K562 (cell line): ENCODE data around the gene ATF6B. TPM values are rescaled to one million over a fixed set of nuclear protein-coding genes. Genes with fewer than 3 reads are reported as not detected.

ENCODE experiments used
- ATAC-seq: fragments of 200-7000 bp; cut with Tn5 transposase; 3 replicates; pipeline ENCODE4 v1.9.1; 2020; ENCODE audit warnings: moderate library complexity
- BruUV-seq: library from RNA; stranded (reverse); fragments of 400-500 nt; replicated peaks from 2 replicates; lab custom pipeline; 2021; lab: Mats Ljungman, UMichigan
- CTCF ChIA-PET: fragments of 300-600 bp; formaldehyde crosslinking; extraction: SDS; loops from one replicate; lab custom pipeline; 2021; ENCODE audit warnings: low intra/inter-chr PET ratio; lab: Yijun Ruan, JAX
- POLR2A ChIA-PET: fragments of 300-600, 350-650 bp; sonication (Branson Sonifier 250); formaldehyde crosslinking; extraction: SDS; loops from one replicate; lab custom pipeline; 2021; ENCODE audit warnings: antibody characterized with exemption, inconsistent platforms; lab: Yijun Ruan, JAX
- DNase-seq, 4 experiments: peaks; one replicate each; pipeline versions ENCODE4 v3.0.0 to v3.0.0-alpha.2; 2011 to 2018; ENCODE audit warnings: low spot score in 3 of 4, mixed read lengths in 3 of 4; ENCODE audit errors: extremely low read depth in 1 of 4
- FAIRE-seq: peaks from 2 replicates; lab custom pipeline; 2011; peaks lifted over from hg19 to GRCh38; lab: Jason Lieb, UNC
- H2AFZ ChIP-seq: 2 replicates; pipeline ENCODE4 v1.6.0; 2011; ENCODE audit warnings: low read depth, low read length, control low read depth, inconsistent platforms
- H3K27ac ChIP-seq: fragments of 200-600 bp; 3 replicates; pipeline ENCODE4 v1.8.0; 2011; ENCODE audit warnings: low read depth, mild to moderate bottlenecking, control low read depth, inconsistent platforms, low read length, moderate library complexity, mixed read lengths; ENCODE audit errors: extremely low read depth
- H3K27me3 ChIP-seq, 2 experiments: fragments of 300-600 bp in 1 of 2; 2 replicates in 1 of 2; 3 replicates in 1 of 2; pipeline versions ENCODE4 v1.6.0 to v1.8.0; 2011; ENCODE audit warnings: inconsistent platforms in 2 of 2, low read length in 2 of 2, mild to moderate bottlenecking in 1 of 2, mixed read lengths in 1 of 2, moderate library complexity in 1 of 2; ENCODE audit not compliant: control insufficient read depth in 2 of 2, insufficient read depth in 2 of 2
- H3K36me3 ChIP-seq: fragments of 300-600 bp; 3 replicates; pipeline ENCODE4 v1.8.0; 2011; ENCODE audit warnings: mild to moderate bottlenecking, low read length, inconsistent platforms; ENCODE audit not compliant: control insufficient read depth, insufficient read depth
- H3K4me1 ChIP-seq, 2 experiments: fragments of 200-600 bp in 1 of 2; replicated peaks in 1 of 2; 2 replicates in 1 of 2; 3 replicates in 1 of 2; pipeline versions ENCODE4 v1.5.1 to v1.8.0; 2011; ENCODE audit warnings: inconsistent platforms in 2 of 2, low read length in 2 of 2, mild to moderate bottlenecking in 1 of 2, mixed read lengths in 1 of 2, moderate library complexity in 1 of 2; ENCODE audit not compliant: control insufficient read depth in 2 of 2, insufficient read depth in 2 of 2
- H3K4me2 ChIP-seq: 2 replicates; pipeline ENCODE4 v1.6.1; 2011; ENCODE audit warnings: low read length, control low read depth, inconsistent platforms, mixed read lengths; ENCODE audit not compliant: insufficient read depth
- H3K4me3 ChIP-seq: fragments of 200-600 bp; sonication (generic), shearing (Covaris generic); 2 replicates; pipeline ENCODE4 v1.5.1; 2016; ENCODE audit warnings: control low read depth, inconsistent platforms
- H3K79me2 ChIP-seq: fragments of 200-600 bp; 3 replicates; pipeline ENCODE4 v1.8.0; 2011; ENCODE audit warnings: low read length, inconsistent platforms; ENCODE audit not compliant: control insufficient read depth, insufficient read depth
- H3K9ac ChIP-seq, 2 experiments: 2 replicates each; pipeline versions ENCODE4 v1.6.0 to v1.6.1; 2011; ENCODE audit warnings: low read depth in 2 of 2, low read length in 2 of 2, control low read depth in 1 of 2, inconsistent platforms in 1 of 2, mild to moderate bottlenecking in 1 of 2, mixed read lengths in 1 of 2; ENCODE audit not compliant: insufficient read depth in 1 of 2
- H3K9me1 ChIP-seq: one replicate; pipeline ENCODE4 v1.6.0; 2011; ENCODE audit warnings: inconsistent platforms, mild to moderate bottlenecking, low read length, moderate library complexity; ENCODE audit not compliant: control insufficient read depth, insufficient read depth
- H3K9me3 ChIP-seq: replicated peaks from 2 replicates; pipeline ENCODE4 v1.5.1; 2011; ENCODE audit warnings: low read depth, low read length, inconsistent platforms; ENCODE audit not compliant: control insufficient read depth, insufficient read depth
- H4K20me1 ChIP-seq: replicated peaks from 2 replicates; pipeline ENCODE4 v1.6.1; 2011; ENCODE audit warnings: low read length, inconsistent platforms, mixed read lengths; ENCODE audit not compliant: control insufficient read depth, insufficient read depth
- CEBPG ChIP-seq, 3 experiments: fragments of 200-800 bp in 1 of 3; sonication (Bioruptor generic) in 1 of 3; sonication (generic) in 1 of 3; formaldehyde crosslinking in 1 of 3; IDR thresholded peaks in 2 of 3; conservative IDR thresholded peaks in 1 of 3; 2 replicates each; pipeline versions ENCODE4 v1.6.1 to v1.8.0; 2016 to 2022; ENCODE audit warnings: missing compliant biosample characterization in 2 of 3, missing genetic modification characterization in 2 of 3, mild to moderate bottlenecking in 1 of 3, missing genetic modification reagents in 1 of 3
- KDM1A ChIP-seq, 2 experiments: fragments of 450-650 bp; IDR thresholded peaks; 2 replicates each; pipeline ENCODE4 v1.6.1; 2016; ENCODE audit warnings: mild to moderate bottlenecking in 2 of 2
- MEIS2 ChIP-seq: fragments of 450-650 bp; IDR thresholded peaks from 2 replicates; pipeline ENCODE4 v1.6.1; 2014; ENCODE audit warnings: mild to moderate bottlenecking; ENCODE audit not compliant: partially characterized antibody
- POU5F1 ChIP-seq: fragments of 150-350 bp; IDR thresholded peaks from 2 replicates; pipeline ENCODE4 v1.6.1; 2014; ENCODE audit warnings: borderline replicate concordance, low read length, low read depth, mild to moderate bottlenecking; ENCODE audit not compliant: partially characterized antibody
- RBM22 ChIP-seq: fragments of 200-400 bp; formaldehyde crosslinking; IDR thresholded peaks from 2 replicates; pipeline ENCODE4 v1.6.1; 2018; ENCODE audit warnings: low read length, low read depth; ENCODE audit not compliant: poor library complexity, severe bottlenecking
- RFX5 ChIP-seq: IDR thresholded peaks from 2 replicates; pipeline ENCODE4 v1.6.1; 2011; ENCODE audit warnings: low read depth, mild to moderate bottlenecking, improper control_type of control experiment, low read length
- SP2 ChIP-seq: IDR thresholded peaks from 2 replicates; pipeline ENCODE4 v1.6.1; 2011; ENCODE audit warnings: mild to moderate bottlenecking, low read depth, low read length, moderate library complexity; ENCODE audit not compliant: poor library complexity, severe bottlenecking; ENCODE audit errors: extremely low read depth
- ZBTB17 ChIP-seq: fragments of 450-650 bp; formaldehyde crosslinking; IDR thresholded peaks from 2 replicates; pipeline ENCODE4 v1.4.0; 2020; ENCODE audit warnings: mild to moderate bottlenecking
- ZBTB7A ChIP-seq: IDR thresholded peaks from 2 replicates; pipeline ENCODE4 v1.6.1; 2011; ENCODE audit warnings: low read depth, mild to moderate bottlenecking, low read length, moderate library complexity, borderline replicate concordance; ENCODE audit not compliant: control insufficient read depth
- ZNF311 ChIP-seq: fragments of 250-450 bp; sonication (Bioruptor Pico); IDR thresholded peaks from 2 replicates; pipeline ENCODE4 v1.4.0; 2020; ENCODE audit warnings: mild to moderate bottlenecking, moderate library complexity
- WGBS: fragments of 100-300 bp; shearing (Covaris generic); methylation state at CpG from one replicate; pipeline ENCODE4 v1.1.6; 2016; ENCODE audit warnings: low coverage, mixed read lengths; ENCODE audit not compliant: insufficient coverage; ENCODE audit errors: missing lambda C conversion rate; 5-methylcytosine and 5-hydroxymethylcytosine counted together
- in situ Hi-C: fragments of 300-500 bp; cut with MboI; formaldehyde crosslinking; loops from 4 replicates; pipeline ENCODE4 v1.15.0; 2018; ENCODE audit warnings: inconsistent platforms, mixed read lengths
- intact Hi-C: fragments of 100-400 bp; cut with micrococcal nuclease; formaldehyde crosslinking; loops from 2 replicates; pipeline ENCODE4 v1.14.2; 2022
- polyA plus RNA-seq, 8 experiments: library from polyadenylated mRNA; depleted of rRNA in 4 of 8; stranded (reverse) in 5 of 8; unstranded in 3 of 8; fragments of >200 nt; fragmentation: Nextera tagmentation in 2 of 8; fragmentation: Illumina TruSeq in 1 of 8; extraction: Ambion mirVana in 2 of 8; extraction: Trizol in 1 of 8; gene quantifications; 2 replicates each; pipeline versions ENCODE4 v1.2.1 to v1.2.3, GENCODE V29; 2011 to 2014; ENCODE audit warnings: inconsistent platforms in 1 of 8, missing spikeins in 1 of 8
- total RNA-seq, 7 experiments: library from RNA; depleted of rRNA in 6 of 7; stranded (reverse); fragments of >200 nt in 6 of 7; fragmentation: Illumina TruSeq in 2 of 7; extraction: Trizol in 2 of 7; gene quantifications; 2 replicates each; pipeline versions ENCODE4 v1.2.1 to v1.2.3, GENCODE V29; 2011 to 2021; ENCODE audit warnings: low replicate concordance in 1 of 7
- TF ChIP-seq, protein P1 (sequence below): fragments of 450-650 bp; formaldehyde crosslinking; IDR thresholded peaks from 2 replicates; pipeline ENCODE4 v1.4.0; 2020; ENCODE audit warnings: mild to moderate bottlenecking, moderate library complexity
- TF ChIP-seq, protein P2 (sequence below): sonication (generic); formaldehyde crosslinking; IDR thresholded peaks from 2 replicates; pipeline ENCODE4 v1.5.0; 2020; ENCODE audit warnings: missing genetic modification reagents
- TF ChIP-seq, protein P3 (sequence below), 3 experiments: fragments of 200-800 bp in 1 of 3; sonication (Bioruptor generic) in 1 of 3; sonication (generic) in 1 of 3; formaldehyde crosslinking in 1 of 3; IDR thresholded peaks; 2 replicates each; pipeline versions ENCODE4 v1.6.1 to v1.8.0; 2016 to 2022; ENCODE audit warnings: mild to moderate bottlenecking in 2 of 3, missing compliant biosample characterization in 2 of 3, missing genetic modification characterization in 2 of 3, missing genetic modification reagents in 1 of 3

The ATF6B gene
- total and polyA plus RNA-seq, 9 of the 15 experiments (the other 6 are each of a cell fraction or from before 2014, with no cell fraction given): 20.7 to 131 (median 31.7) TPM

GRCh38 chr6:32073101-32073500, 54.9 kb downstream of the ATF6B start:
- CTCF ChIA-PET: no interaction called here
- 11% methylated on average over 3 of the region's 3 CpGs for WGBS
- no peaks in the 10 kb centered on the region for H3K9me3 ChIP-seq
- H3K79me2 ChIP-seq: no peaks in the 10 kb centered on the region
- H3K27me3 ChIP-seq: peaks cover 57 to 74% of the 10 kb centered on the region in 2 experiments
- H3K9me1 ChIP-seq: no peaks in the 10 kb centered on the region
- DNase-seq (no peak), FAIRE-seq (no peak), ATAC-seq (no peak)
- H3K4me2 ChIP-seq: no peak overlapping the region
- H3K36me3 ChIP-seq: no peaks in the 10 kb centered on the region
- H3K4me1 ChIP-seq: peaks cover 0 to 10% of the 10 kb centered on the region in 2 experiments; a peak in 2 of 5 replicates
- TF ChIP-seq SP2 (no peak), RFX5 (no peak), CEBPG (CRISPR knock-in tag; IDR thresholded peaks at IDR 0.05) (no peak), CEBPG (tag; conservative IDR thresholded peaks at IDR 0.05 in 1 of 2, IDR thresholded peaks at IDR 0.05 in 1 of 2) (no peak), ZBTB17 (no peak), KDM1A (IDR thresholded peaks at IDR 0.05) (no peak), POU5F1 (no peak), RBM22 (no peak), MEIS2 (no peak), ZBTB7A (no peak), ZNF311 (CRISPR knock-in tag) (no peak)
- TF ChIP-seq, protein P1, sequence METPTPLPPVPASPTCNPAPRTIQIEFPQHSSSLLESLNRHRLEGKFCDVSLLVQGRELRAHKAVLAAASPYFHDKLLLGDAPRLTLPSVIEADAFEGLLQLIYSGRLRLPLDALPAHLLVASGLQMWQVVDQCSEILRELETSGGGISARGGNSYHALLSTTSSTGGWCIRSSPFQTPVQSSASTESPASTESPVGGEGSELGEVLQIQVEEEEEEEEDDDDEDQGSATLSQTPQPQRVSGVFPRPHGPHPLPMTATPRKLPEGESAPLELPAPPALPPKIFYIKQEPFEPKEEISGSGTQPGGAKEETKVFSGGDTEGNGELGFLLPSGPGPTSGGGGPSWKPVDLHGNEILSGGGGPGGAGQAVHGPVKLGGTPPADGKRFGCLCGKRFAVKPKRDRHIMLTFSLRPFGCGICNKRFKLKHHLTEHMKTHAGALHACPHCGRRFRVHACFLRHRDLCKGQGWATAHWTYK (CRISPR knock-in tag): no peak
- TF ChIP-seq, protein P2, sequence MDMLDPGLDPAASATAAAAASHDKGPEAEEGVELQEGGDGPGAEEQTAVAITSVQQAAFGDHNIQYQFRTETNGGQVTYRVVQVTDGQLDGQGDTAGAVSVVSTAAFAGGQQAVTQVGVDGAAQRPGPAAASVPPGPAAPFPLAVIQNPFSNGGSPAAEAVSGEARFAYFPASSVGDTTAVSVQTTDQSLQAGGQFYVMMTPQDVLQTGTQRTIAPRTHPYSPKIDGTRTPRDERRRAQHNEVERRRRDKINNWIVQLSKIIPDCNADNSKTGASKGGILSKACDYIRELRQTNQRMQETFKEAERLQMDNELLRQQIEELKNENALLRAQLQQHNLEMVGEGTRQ (CRISPR knock-in tag): no peak
- TF ChIP-seq, protein P3, sequence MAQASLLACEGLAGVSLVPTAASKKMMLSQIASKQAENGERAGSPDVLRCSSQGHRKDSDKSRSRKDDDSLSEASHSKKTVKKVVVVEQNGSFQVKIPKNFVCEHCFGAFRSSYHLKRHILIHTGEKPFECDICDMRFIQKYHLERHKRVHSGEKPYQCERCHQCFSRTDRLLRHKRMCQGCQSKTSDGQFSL (CRISPR knock-in tag; IDR thresholded peaks at IDR 0.05): no peak
- TF ChIP-seq, protein P3 (tag; IDR thresholded peaks at IDR 0.05): no peak
- no TSS peak for BruUV-seq
- intact Hi-C loops: no loop called here
- no peak overlapping the region for H3K27ac ChIP-seq
- in situ Hi-C loops: no loop called here
- no peak overlapping the region for H3K4me3 ChIP-seq
- no peak overlapping the region for H3K9ac ChIP-seq
- POLR2A ChIA-PET: no interaction called here
- no peaks in the 10 kb centered on the region for H4K20me1 ChIP-seq
- no peak overlapping the region for H2AFZ ChIP-seq
